GM12801 (cell line): ENCODE measurements around the gene REEP5.

Source experiments
- TF ChIP-seq, protein P1 (sequence below): IDR thresholded peaks from one replicate; pipeline ENCODE4 v1.5.1; 2011; ENCODE audit warnings: control low read depth; ENCODE audit not compliant: insufficient read length; ENCODE audit errors: extremely low read depth

Gene REEP5

DNA sequence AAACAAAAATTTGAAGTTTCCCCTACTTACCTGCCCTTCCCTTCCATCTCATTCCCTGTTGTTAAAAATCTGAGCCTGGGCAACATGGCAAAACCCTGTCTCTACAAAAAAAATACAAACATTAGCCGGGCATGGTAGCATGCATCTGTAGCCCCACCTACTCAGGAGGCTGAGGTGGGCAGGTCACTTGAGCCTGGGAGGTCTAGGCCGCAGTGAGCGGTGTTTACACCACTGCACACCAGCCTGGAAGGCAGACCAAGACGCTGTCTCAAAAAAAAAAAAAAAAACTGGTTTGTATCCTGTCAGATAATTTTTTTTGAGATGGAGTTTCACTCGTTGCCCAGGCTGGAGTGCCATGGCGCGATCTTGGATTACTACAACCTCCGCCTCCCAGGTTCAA is 16.3 kb upstream of the REEP5 start:
- TF ChIP-seq, protein P1, sequence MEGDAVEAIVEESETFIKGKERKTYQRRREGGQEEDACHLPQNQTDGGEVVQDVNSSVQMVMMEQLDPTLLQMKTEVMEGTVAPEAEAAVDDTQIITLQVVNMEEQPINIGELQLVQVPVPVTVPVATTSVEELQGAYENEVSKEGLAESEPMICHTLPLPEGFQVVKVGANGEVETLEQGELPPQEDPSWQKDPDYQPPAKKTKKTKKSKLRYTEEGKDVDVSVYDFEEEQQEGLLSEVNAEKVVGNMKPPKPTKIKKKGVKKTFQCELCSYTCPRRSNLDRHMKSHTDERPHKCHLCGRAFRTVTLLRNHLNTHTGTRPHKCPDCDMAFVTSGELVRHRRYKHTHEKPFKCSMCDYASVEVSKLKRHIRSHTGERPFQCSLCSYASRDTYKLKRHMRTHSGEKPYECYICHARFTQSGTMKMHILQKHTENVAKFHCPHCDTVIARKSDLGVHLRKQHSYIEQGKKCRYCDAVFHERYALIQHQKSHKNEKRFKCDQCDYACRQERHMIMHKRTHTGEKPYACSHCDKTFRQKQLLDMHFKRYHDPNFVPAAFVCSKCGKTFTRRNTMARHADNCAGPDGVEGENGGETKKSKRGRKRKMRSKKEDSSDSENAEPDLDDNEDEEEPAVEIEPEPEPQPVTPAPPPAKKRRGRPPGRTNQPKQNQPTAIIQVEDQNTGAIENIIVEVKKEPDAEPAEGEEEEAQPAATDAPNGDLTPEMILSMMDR, result no peak

DNA sequence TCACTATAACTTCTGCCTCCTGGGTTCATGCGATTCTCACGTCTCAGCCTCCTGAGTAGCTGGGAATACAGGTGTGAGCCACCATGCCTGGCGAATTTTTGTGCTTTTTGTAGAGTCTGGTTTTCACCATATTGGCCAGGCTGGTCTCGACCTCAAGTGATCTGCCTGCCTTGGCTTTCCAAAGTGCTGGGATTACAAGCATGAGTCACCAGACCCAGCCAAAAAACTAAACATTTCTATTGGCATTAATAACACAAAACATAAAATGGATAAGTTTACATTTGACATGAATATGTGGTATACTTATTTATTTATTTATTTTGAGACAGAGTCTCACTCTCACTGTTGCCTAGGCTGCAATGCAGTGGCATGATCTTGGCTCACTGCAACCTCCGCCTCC is 13.6 kb upstream of the REEP5 start:
- TF ChIP-seq, protein P1, result no peak

DNA sequence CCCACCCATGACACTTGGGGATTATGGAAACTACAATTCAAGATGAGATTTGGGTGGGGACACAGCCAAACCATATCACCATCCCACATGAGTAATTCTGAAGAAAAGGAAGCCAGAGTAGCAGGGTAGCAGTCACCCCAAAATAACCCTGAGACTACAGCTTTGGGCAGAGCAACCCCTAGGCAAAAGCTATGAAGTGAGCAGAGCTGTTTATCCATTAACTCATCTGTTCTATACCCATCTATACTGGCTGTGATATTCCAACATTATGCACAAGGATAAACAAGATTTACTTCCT is 12.3 kb upstream of the REEP5 start:
- TF ChIP-seq, protein P1, result no peak

DNA sequence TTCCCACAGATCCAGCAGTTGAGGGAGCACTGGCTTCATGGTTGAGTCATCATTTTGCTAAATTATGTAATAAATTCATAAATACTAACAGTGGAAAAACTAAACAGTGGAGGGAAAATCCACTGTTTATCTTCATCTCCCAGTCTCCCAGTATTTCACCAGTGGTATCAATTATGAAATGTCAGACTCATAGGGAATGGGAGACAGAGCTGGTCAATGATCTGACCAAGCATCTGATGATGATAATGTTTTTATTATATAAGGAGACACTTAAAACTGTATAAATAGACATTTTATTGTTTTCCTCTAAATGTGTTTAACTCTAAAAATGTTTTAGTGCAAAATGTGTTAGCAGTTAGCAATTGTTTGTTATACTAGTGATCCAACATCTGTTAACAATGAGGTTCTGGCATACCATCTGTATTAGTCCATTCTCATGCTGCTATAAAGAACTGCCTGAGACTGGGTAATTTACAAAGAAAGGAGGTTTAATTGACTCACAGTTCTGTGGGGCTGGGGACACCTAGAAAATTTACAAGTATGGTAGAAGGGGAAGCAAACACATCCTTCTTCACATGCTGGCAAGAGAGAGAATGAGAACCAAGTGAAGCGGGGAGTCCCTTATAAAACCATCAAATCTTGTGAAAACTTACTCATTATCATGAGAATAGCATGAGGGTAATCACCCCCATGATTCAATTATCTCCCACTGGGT is 11.8 kb upstream of the REEP5 start:
- TF ChIP-seq, protein P1, result no peak

DNA sequence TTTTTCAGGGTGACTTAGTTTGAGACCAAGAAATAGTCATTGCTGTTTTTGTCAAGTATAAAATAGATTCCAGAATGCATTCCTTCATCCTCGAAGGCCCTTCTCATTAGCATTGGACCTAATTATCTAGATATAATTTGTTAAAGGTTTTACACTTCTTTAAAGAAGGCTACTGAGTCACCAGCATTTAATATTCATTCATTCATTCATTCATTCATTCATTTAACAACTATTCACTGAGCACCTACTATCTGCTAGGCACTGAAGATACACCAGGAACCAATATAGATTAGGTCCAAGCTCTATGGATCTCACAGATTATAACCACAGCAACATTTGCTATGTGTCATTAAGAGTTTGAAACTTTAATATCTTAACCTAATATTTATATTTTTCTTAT is 11.1 kb upstream of the REEP5 start:
- TF ChIP-seq, protein P1, result no peak

DNA sequence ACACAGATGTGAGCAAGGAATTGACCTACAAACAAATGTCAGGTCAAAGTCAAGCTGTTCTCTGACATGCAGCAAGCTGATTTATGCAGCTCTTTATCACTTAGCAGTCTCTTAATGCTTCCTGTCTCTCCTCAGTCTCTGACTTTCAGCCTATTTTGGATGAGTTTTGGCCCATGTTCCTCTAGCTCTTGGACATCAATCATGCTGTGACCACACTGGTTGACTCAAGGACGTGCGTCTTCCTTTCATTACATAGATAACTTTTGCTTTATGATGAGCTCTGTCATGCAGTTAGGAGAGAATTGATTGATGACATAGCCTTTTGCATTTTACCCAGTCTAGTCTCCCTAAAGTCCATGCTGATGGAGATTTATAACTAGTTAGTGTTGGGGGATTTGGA is 9.4 kb upstream of the REEP5 start:
- TF ChIP-seq, protein P1, result no peak

DNA sequence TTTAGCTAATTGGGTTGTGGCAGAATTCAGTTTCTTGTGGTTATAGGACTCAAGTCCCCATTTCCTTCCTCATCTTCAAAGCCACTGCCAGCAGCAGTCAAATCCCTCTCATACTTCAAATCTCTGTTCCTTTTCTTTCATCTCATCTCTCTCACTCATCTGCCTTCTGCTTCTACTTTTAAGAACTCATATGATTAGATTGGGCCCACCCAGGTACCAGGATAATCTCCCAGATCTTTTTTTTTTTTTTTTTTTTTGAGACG is 8.0 kb upstream of the REEP5 start:
- TF ChIP-seq, protein P1, result no peak
